Upper lobe of right lung (tissue), 1 donor: Measurements from ENCODE around the gene NSRP1. TPM values are rescaled to one million over a fixed set of nuclear protein-coding genes. Genes with fewer than 3 reads are reported as not detected.
A peak's percentile ranks its signal among the peaks of the same experiment; 100 is the strongest.
"Not testable (repeated sequence)": the region's sequence is repeated elsewhere in the genome, so short reads cannot be mapped to it uniquely, and the experiment has no call there.

Experiments
- ATAC-seq: fragments of 200-7000 bp; cut with Tn5 transposase; one replicate; pipeline ENCODE4 v1.9.1; 2020; ENCODE audit warnings: mild to moderate bottlenecking, moderate library complexity
- DNase-seq: peaks from one replicate; pipeline ENCODE4 v3.0.0-alpha.2; 2020
- H3K27ac ChIP-seq: fragments of 200-600 bp; one replicate; pipeline ENCODE4 v1.8.0; 2022
- H3K27me3 ChIP-seq: fragments of 200-600 bp; one replicate; pipeline ENCODE4 v1.8.0; 2022; ENCODE audit warnings: mild to moderate bottlenecking
- H3K36me3 ChIP-seq: fragments of 200-600 bp; one replicate; pipeline ENCODE4 v1.8.0; 2022
- H3K4me1 ChIP-seq: fragments of 200-600 bp; one replicate; pipeline ENCODE4 v1.8.0; 2022
- H3K4me3 ChIP-seq: fragments of 200-600 bp; one replicate; pipeline ENCODE4 v1.8.0; 2022; ENCODE audit warnings: mild to moderate bottlenecking
- H3K9me3 ChIP-seq: fragments of 200-600 bp; one replicate; pipeline ENCODE4 v1.8.0; 2022
- CTCF ChIP-seq: fragments of 200-600 bp; IDR thresholded peaks from one replicate; pipeline ENCODE4 v1.8.0; 2022; ENCODE audit warnings: antibody characterized with exemption
- intact Hi-C: fragments of 100-400 bp; cut with DNase I; formaldehyde crosslinking; loops from one replicate; pipeline ENCODE4 v1.11.0; 2022
- total RNA-seq: library from RNA; stranded (reverse); fragmentation: NEBNext Ultra II Directional; extraction: Animal tissue kit (Norgen Biotek cat#: 25700); gene quantifications from one replicate; pipeline ENCODE4 v1.2.1, GENCODE V29; 2021
- donor health status: DM: no; HTN: yes; CAD: no; lungs with severe emphysema.

The NSRP1 gene
- total RNA-seq, 1 donor from 2014 or later, result 31.0 TPM

- Histone ChIP-seq H3K9me3 (no peaks in the 10 kb centered on the region), H3K4me1 (no peaks in the 10 kb centered on the region), H3K27me3 (no peaks in the 10 kb centered on the region), H3K27ac (no peak overlapping the region), H3K4me3 (no peak overlapping the region), H3K36me3 (no peaks in the 10 kb centered on the region)
- TF ChIP-seq CTCF, result no peak
- ATAC-seq, result no peak
- intact Hi-C loops, result no loop called here
- DNase-seq, result no peak
Observed at GRCh38 chr17:30229012-30229411, 112.4 kb downstream of the NSRP1 start.

DNA sequence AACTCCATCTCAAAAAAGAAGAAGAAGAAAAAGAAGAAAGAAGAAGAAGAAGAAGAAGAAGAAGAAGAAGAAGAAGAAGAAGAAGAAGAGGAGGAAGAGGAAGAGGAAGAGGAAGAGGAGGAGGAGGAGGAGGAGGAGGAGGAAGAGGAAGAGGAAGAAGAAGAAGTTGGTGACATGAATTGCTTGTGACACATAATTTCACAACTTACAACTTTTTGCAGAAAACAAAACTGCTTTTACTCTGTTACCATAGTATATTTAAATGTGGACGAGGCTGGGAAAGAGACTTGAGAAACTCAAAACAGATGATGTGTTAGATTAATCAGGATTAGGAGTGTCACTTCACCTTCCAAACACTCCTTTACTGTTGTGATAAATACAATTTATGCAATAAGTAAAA is 113.4 kb downstream of the NSRP1 start:
- H3K27me3 ChIP-seq, H3K27ac ChIP-seq, intact Hi-C loops: not testable (repeated sequence)

DNA sequence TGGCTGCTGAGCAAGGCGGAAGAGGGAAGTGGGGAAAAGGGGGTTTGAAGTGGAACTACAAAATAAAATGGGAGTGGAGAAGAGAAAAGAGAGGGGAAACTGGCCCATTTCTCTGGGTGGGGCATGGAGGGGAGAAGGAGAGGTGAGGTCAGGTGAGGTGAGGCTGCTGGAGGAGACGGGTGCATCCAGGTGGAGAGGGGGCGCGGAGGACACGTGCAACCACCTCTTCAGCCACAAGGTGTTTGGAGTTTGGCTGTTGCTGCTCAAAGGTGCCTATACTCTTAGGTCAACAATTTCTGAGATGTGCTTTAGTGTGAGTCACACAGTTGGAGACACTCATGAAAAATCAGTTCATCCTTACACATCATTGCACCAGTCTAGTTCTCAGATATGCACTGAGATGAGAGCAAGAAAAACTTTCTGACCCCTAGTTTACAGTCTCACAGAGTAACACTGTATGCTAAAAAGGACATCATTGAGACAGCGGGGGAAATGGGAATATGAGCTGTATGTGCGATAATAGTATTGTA is 114.0 kb downstream of the NSRP1 start:
- H3K27me3 ChIP-seq, result peaks cover 5% of the 10 kb centered on the region
- intact Hi-C loops, result no loop called here
- no peak for ATAC-seq
- no peak overlapping the region for H3K27ac ChIP-seq
- peaks cover 7% of the 10 kb centered on the region for H3K4me1 ChIP-seq
- no peaks in the 10 kb centered on the region for H3K36me3 ChIP-seq
- H3K4me3 ChIP-seq, result no peak overlapping the region
- no peaks in the 10 kb centered on the region for H3K9me3 ChIP-seq
- no peak for DNase-seq
- TF ChIP-seq CTCF, result no peak

More for the DNA sequence above, 113.4 kb downstream of the NSRP1 start:
- DNase-seq, H3K4me1 ChIP-seq, H3K9me3 ChIP-seq, H3K36me3 ChIP-seq, ATAC-seq, H3K4me3 ChIP-seq: not testable (repeated sequence)

DNA sequence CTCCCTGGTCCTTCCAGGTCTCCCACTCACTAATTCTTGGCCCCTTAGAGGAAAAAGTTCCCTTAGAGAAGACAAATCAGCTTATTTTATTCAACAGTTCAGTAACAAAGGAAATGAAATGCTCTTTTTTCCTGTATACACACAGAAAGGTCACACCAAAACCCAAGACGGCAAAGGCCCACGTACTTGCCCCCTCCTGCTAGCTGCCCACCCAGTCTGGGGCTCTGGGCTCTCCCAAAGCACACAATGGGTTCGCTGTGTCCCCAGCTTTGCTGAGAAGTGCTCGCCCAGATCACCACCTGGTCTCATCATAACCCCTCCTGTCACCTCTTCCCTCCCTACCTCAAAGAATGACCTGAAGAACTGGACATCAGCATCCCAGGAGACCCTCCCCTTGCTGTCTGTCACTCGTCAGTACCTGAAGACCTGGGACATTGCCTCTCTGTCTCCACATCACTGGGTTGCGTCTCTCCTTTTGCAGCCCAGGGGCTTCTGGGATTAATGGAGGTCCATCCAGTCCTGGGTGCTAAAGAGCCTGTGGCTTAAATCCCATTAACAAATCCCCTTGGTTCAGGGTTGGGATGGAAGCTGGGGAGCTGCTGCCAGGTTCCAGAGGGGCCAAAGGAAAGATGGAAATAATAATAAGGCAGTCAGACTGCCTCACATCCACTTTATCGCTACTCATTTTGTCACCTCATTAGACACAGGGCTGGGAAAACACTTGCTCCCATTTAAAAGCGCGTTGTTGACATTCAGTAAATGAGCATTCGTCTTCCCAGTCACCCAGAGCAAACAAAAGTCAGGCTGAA is 115.6 kb downstream of the NSRP1 start:
- H3K27ac ChIP-seq, result no peak overlapping the region
- TF ChIP-seq CTCF, result no peak

GRCh38 chr17:30232824-30233427 is 116.3 kb downstream of the NSRP1 start:
- intact Hi-C loops, result no loop called here
- Histone ChIP-seq H3K9me3 (no peaks in the 10 kb centered on the region), H3K27ac (no peak overlapping the region), H3K4me3 (peak overlapping the region; percentile 14), H3K36me3 (no peaks in the 10 kb centered on the region), H3K27me3 (peaks cover 23% of the 10 kb centered on the region), H3K4me1 (peaks cover 16% of the 10 kb centered on the region)
- DNase-seq (no peak), ATAC-seq (no peak)
- TF ChIP-seq CTCF, result no peak

More for the DNA sequence above, 115.6 kb downstream of the NSRP1 start:
- intact Hi-C loops, result no loop called here
- peaks cover 16% of the 10 kb centered on the region for H3K4me1 ChIP-seq
- H3K36me3 ChIP-seq, result no peaks in the 10 kb centered on the region
- DNase-seq (no peak), ATAC-seq (no peak)
- H3K4me3 ChIP-seq, result no peak overlapping the region
- peaks cover 17% of the 10 kb centered on the region for H3K27me3 ChIP-seq
- H3K9me3 ChIP-seq, result no peaks in the 10 kb centered on the region

GRCh38 chr17:30234296-30234695 is 117.7 kb downstream of the NSRP1 start:
- no peak for TF ChIP-seq CTCF
- Histone ChIP-seq H3K9me3 (no peaks in the 10 kb centered on the region), H3K4me1 (peaks cover 23% of the 10 kb centered on the region), H3K4me3 (peak overlapping the region; percentile 42), H3K27me3 (peaks cover 35% of the 10 kb centered on the region), H3K36me3 (no peaks in the 10 kb centered on the region), H3K27ac (peak overlapping the region; percentile 2)
- no peak for ATAC-seq
- no peak for DNase-seq
- intact Hi-C loops, result no loop called here
